Placental epithelial cell (primary cell): ENCODE results near the gene SCARB1. TPM values are rescaled to one million over a fixed set of nuclear protein-coding genes. Genes with fewer than 3 reads are reported as not detected.

Source experiments
- small RNA-seq: library from RNA; depleted of rRNA; stranded (forward); fragments of <200 nt; gene quantifications from one replicate; pipeline ENCODE3, GENCODE V24; 2012
- total RNA-seq: library from RNA; depleted of rRNA; stranded (reverse); fragments of >200 nt; gene quantifications from 2 replicates; pipeline ENCODE4 v1.2.3, GENCODE V29; 2012

The SCARB1 gene, protein sequence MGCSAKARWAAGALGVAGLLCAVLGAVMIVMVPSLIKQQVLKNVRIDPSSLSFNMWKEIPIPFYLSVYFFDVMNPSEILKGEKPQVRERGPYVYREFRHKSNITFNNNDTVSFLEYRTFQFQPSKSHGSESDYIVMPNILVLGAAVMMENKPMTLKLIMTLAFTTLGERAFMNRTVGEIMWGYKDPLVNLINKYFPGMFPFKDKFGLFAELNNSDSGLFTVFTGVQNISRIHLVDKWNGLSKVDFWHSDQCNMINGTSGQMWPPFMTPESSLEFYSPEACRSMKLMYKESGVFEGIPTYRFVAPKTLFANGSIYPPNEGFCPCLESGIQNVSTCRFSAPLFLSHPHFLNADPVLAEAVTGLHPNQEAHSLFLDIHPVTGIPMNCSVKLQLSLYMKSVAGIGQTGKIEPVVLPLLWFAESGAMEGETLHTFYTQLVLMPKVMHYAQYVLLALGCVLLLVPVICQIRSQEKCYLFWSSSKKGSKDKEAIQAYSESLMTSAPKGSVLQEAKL
- total RNA-seq: 2.7 and 3.8 TPM in 2 replicates

DNA sequence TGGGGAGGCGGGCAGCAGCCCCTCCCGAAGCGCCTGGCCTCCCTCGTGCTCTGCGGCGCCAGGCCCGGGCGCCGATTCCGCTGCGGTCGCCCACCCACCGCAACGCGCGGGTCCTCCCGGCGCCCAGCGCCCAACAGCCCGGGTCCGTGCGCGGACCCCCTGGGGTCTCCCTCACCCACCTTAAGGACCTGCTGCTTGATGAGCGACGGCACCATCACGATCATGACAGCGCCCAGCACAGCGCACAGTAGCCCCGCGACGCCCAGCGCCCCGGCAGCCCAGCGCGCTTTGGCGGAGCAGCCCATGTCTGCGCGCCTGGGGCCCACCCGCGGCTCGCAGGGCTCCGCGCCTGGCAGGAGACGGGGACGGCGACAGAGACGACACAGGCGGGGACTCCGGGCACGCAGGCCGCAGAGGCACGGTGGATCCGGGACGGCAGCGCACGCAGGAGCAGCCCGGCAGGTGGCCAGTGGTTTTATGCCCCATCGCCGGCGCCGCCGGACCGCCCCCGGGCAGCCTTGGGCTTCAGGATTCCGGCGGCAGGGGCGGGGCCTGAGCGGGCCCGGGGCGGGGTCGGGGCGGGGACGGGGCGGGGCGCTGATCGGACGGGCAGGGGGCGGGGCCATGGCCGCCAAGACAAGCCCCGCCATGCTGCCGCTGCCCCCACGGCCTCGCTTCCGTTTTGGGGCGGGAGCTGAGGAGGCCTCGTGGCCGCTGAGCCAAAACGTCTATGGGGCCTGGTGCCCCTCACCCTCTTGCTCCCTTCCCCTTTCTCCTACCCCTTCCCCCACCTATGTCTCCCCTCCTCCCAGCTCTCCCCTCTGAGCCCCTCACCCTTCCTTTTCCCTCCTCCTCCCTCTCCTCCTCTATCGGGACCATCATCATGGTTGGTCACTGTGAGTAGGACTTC is at the start of gene SCARB1:
Gene SCARB1, minus strand, starts transcription at position 449 of the 910 bp plus-strand sequence. Its CDS starts 144 bp downstream, at position 305.

Small RNAs within 50 kb of the gene (small RNA-seq; reads per million reads assigned to genes)
- not detected for gene RNU6-927P

Other genes with a start within 250 kb of the SCARB1 start
- gene UBC, start 50.8 kb upstream of the SCARB1 start, total RNA-seq: 1,805 and 1,956 TPM in 2 replicates
- 9.4 and 15.8 TPM in 2 replicates for gene DHX37, start 125.3 kb upstream of the SCARB1 start, total RNA-seq
- gene BRI3BP, start 129.8 kb upstream of the SCARB1 start, total RNA-seq: 3.9 and 7.8 TPM in 2 replicates
- 46.3 and 63.3 TPM in 2 replicates for gene AACS, start 201.6 kb upstream of the SCARB1 start, total RNA-seq